Measurements from ENCODE around the gene AGPAT3.

AGPAT3 gene

DNA sequence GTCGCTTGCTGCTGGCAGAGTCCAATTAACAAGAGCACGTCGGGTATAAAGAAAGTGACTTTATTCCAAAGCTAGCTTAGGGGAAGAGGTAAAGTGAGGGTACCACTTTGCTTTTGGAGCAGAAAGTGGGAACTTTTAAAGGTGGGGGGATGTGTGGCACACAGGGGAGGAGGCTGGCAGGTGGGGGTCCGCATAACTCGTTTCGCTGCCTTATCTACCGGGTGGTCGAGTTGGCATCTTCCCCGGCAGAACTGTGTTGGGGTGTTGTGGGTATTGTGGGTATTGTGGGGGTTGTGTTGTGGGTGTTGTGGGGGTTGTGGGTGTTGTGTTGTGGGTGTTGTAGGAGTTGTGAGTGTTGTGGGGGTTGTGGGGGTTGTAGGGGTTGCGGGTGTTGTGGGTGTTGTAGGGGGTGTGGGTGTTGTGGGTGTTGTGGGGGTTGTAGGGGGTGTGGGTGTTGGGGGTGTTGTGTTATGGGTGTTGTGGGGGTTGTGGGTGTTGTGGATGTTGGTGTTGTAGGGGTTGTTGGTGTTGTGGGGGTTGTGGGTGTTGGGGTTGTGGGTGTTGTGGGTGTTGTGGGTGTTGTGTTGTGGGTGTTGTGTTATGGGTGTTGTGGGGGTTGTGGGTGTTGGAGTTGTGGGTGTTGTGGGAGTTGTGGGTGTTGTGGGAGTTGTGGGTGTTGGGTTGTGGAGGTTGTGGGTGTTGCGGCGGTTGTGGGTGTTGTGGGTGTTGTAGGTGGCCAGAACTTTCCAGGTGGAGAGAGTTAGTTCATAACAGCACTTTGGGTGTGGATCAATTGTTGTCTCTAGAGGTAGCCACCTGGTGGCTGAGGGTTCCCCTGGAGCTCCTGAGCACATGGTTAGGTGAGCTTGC, 52.7 kb downstream of the AGPAT3 start:
- Mint-ChIP-seq H3K4me1 (ENCODE audit: low read depth) (peaks cover 57% of the 10 kb centered on the region), H3K27ac (peak overlapping the region; percentile 90), H3K9me3 (peaks cover 3% of the 10 kb centered on the region), H3K36me3 (ENCODE audit: low read depth) (peaks cover 25% of the 10 kb centered on the region), H3K27me3 (ENCODE audit: low read depth) (no peaks in the 10 kb centered on the region), H3K4me3 (peak overlapping the region; percentile 90)
- peak; percentile 11 for DNase-seq (ENCODE audit: low spot score)

DNA sequence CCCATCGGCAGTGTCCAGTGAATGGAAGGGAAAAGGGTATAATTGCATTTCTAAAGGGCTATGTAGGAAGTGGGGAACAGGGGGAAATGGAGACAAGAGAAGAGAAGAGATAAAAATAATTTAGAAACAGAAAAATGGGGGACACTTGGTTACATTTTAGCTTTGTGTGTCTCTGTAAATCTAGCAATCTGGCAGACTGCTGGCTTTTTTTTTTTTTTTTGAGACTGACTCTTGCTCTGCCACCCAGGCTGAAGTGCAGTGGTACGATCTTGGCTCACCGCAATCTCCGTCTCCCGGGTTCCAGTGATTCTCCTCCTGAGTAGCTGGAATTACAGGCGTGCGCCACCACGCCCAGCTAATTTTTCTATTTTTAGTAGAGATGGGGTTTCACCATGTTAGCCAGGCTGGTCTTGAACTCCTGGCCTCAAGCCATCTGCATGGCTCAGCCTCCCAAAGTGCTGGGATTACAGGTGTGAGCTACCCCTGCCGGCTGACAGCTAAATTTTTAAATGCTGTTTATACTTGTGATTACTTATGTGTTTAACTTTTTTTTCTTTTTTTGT, 53.4 kb downstream of the AGPAT3 start:
- no peaks in the 10 kb centered on the region for H3K27me3 Mint-ChIP-seq (ENCODE audit: low read depth)
- H3K4me3 Mint-ChIP-seq: peak overlapping the region; percentile 90
- peak overlapping the region; percentile 90 for H3K27ac Mint-ChIP-seq
- peaks cover 57% of the 10 kb centered on the region for H3K4me1 Mint-ChIP-seq (ENCODE audit: low read depth)
- H3K36me3 Mint-ChIP-seq (ENCODE audit: low read depth): peaks cover 21% of the 10 kb centered on the region
- no peaks in the 10 kb centered on the region for H3K9me3 Mint-ChIP-seq
- DNase-seq (ENCODE audit: low spot score): no peak

- Mint-ChIP-seq H3K27ac (no peak overlapping the region), H3K9me3 (no peaks in the 10 kb centered on the region)
- no peak for DNase-seq (ENCODE audit: low spot score)
Observed at GRCh38 chr21:43919283-43919682, 54.3 kb downstream of the AGPAT3 start.

GRCh38 chr21:43919871-43920801, 55.1 kb downstream of the AGPAT3 start:
- peaks cover 54% of the 10 kb centered on the region for H3K4me1 Mint-ChIP-seq (ENCODE audit: low read depth)
- DNase-seq (ENCODE audit: low spot score): no peak
- no peaks in the 10 kb centered on the region for H3K9me3 Mint-ChIP-seq
- H3K27ac Mint-ChIP-seq: no peak overlapping the region
- no peaks in the 10 kb centered on the region for H3K27me3 Mint-ChIP-seq (ENCODE audit: low read depth)
- H3K36me3 Mint-ChIP-seq (ENCODE audit: low read depth): peaks cover 18% of the 10 kb centered on the region
- no peak overlapping the region for H3K4me3 Mint-ChIP-seq

More at GRCh38 chr21:43919283-43919682, 54.3 kb downstream of the AGPAT3 start:
- no peaks in the 10 kb centered on the region for H3K27me3 Mint-ChIP-seq (ENCODE audit: low read depth)
- peaks cover 18% of the 10 kb centered on the region for H3K36me3 Mint-ChIP-seq (ENCODE audit: low read depth)
- peak overlapping the region; percentile 13 for H3K4me3 Mint-ChIP-seq
- H3K4me1 Mint-ChIP-seq (ENCODE audit: low read depth): peaks cover 54% of the 10 kb centered on the region

GRCh38 chr21:43921571-43921978, 56.6 kb downstream of the AGPAT3 start:
- Mint-ChIP-seq H3K36me3 (ENCODE audit: low read depth) (peaks cover 13% of the 10 kb centered on the region), H3K4me3 (peak overlapping the region; percentile 61), H3K27me3 (ENCODE audit: low read depth) (no peaks in the 10 kb centered on the region), H3K4me1 (ENCODE audit: low read depth) (peaks cover 48% of the 10 kb centered on the region), H3K9me3 (no peaks in the 10 kb centered on the region), H3K27ac (peak overlapping the region; percentile 79)
- DNase-seq (ENCODE audit: low spot score): no peak

GRCh38 chr21:43921979-43922945, 57.2 kb downstream of the AGPAT3 start:
- H3K36me3 Mint-ChIP-seq (ENCODE audit: low read depth): peaks cover 11% of the 10 kb centered on the region
- H3K4me1 Mint-ChIP-seq (ENCODE audit: low read depth): peaks cover 43% of the 10 kb centered on the region

DNA sequence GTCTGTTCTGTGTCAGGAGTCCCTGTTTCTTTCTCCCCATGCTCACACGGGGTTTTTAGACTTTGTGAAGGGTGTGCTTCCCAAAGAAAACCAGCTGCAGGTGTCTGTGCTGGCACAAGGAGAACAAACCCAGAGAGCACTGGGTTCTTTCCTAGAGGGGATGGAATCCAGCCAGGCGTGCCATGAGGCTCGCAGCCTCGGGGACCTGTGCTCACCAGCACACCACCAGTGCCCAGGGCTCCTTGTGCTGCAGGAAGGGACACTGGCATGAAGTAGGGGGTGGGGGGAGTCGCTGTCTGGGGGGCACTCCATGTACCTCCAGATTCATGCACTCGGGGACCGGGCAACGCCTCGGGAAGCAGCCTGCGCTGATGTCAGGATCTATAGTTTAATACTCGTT, 57.9 kb downstream of the AGPAT3 start:
- H3K27me3 Mint-ChIP-seq (ENCODE audit: low read depth): no peaks in the 10 kb centered on the region
- peaks cover 9% of the 10 kb centered on the region for H3K36me3 Mint-ChIP-seq (ENCODE audit: low read depth)
- no peaks in the 10 kb centered on the region for H3K9me3 Mint-ChIP-seq
- no peak overlapping the region for H3K27ac Mint-ChIP-seq
- no peak overlapping the region for H3K4me3 Mint-ChIP-seq
- no peak for DNase-seq (ENCODE audit: low spot score)
- peaks cover 39% of the 10 kb centered on the region for H3K4me1 Mint-ChIP-seq (ENCODE audit: low read depth)

More at GRCh38 chr21:43921979-43922945, 57.2 kb downstream of the AGPAT3 start:
- Mint-ChIP-seq H3K4me3 (peak overlapping the region; percentile 61), H3K27me3 (ENCODE audit: low read depth) (no peaks in the 10 kb centered on the region), H3K27ac (peak overlapping the region; percentile 79), H3K9me3 (no peaks in the 10 kb centered on the region)
- DNase-seq (ENCODE audit: low spot score): peak; percentile 40

DNA sequence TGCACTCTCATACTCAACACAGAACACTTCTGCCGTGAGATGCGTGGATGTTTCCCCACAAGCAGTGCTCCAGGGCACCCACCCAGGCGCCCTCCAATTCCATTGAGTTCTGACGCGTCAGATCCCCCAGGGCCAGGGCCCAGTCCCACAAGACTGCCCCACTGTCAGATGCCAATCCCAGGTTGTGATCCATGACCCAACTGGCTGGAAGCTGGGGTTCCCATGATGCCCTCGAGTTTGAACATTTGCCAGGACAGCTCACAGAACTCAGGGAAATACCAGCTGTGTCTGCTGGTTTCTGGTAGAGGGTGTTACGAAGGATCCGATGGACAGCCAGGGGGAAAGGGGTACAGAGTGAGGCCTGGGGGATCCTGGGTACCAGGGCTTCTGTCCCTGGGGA, 58.4 kb downstream of the AGPAT3 start:
- Mint-ChIP-seq H3K36me3 (ENCODE audit: low read depth) (peaks cover 7% of the 10 kb centered on the region), H3K4me3 (no peak overlapping the region), H3K9me3 (no peaks in the 10 kb centered on the region), H3K4me1 (ENCODE audit: low read depth) (peaks cover 35% of the 10 kb centered on the region), H3K27me3 (ENCODE audit: low read depth) (no peaks in the 10 kb centered on the region), H3K27ac (peak overlapping the region; percentile 20)
- DNase-seq (ENCODE audit: low spot score): no peak

DNA sequence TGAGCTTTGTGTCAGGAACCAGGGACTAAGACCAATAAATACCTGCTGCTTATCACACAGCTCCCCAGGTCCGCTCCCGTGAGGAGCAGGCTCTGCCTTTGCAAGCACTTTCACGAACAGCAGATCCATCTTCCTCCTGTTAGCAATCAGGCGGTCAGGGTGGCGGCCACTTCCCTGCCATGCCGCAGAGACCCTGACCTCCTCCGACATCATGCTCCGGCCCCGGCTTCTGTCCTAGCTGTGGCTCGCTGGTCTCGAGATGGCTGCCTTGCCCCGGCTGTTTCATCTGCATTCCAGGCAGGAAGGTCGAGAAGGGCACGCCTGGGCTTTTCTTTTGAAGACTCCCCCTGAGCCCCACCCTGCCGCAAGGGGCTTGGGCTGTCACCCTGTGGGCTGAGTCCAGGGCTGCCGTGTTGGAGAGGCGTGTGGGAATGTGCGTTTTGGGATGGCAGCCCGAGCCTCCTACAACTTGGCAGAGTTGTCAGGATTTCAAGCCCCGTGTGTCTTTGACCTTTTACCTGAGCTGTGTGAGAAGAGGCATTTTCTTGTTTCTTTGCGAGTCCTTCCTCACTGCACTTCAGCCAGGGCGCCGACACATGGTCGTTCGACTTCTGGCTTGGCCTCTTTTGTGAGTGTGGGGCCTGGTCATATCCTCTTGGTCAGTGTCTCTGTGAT, 59.5 kb downstream of the AGPAT3 start:
- H3K27ac Mint-ChIP-seq: no peak overlapping the region

GRCh38 chr21:43925096-43925481, 60.1 kb downstream of the AGPAT3 start:
- no peak overlapping the region for H3K27ac Mint-ChIP-seq
- DNase-seq (ENCODE audit: low spot score): no peak
- peaks cover 21% of the 10 kb centered on the region for H3K4me1 Mint-ChIP-seq (ENCODE audit: low read depth)
- no peaks in the 10 kb centered on the region for H3K27me3 Mint-ChIP-seq (ENCODE audit: low read depth)
- H3K9me3 Mint-ChIP-seq: no peaks in the 10 kb centered on the region
- H3K4me3 Mint-ChIP-seq: no peak overlapping the region
- H3K36me3 Mint-ChIP-seq (ENCODE audit: low read depth): peaks cover 6% of the 10 kb centered on the region

More for the DNA sequence above, 59.5 kb downstream of the AGPAT3 start:
- H3K4me1 Mint-ChIP-seq (ENCODE audit: low read depth): peaks cover 26% of the 10 kb centered on the region
- no peaks in the 10 kb centered on the region for H3K9me3 Mint-ChIP-seq
- peaks cover 6% of the 10 kb centered on the region for H3K36me3 Mint-ChIP-seq (ENCODE audit: low read depth)
- no peak for DNase-seq (ENCODE audit: low spot score)
- H3K27me3 Mint-ChIP-seq (ENCODE audit: low read depth): no peaks in the 10 kb centered on the region
- H3K4me3 Mint-ChIP-seq: no peak overlapping the region

DNA sequence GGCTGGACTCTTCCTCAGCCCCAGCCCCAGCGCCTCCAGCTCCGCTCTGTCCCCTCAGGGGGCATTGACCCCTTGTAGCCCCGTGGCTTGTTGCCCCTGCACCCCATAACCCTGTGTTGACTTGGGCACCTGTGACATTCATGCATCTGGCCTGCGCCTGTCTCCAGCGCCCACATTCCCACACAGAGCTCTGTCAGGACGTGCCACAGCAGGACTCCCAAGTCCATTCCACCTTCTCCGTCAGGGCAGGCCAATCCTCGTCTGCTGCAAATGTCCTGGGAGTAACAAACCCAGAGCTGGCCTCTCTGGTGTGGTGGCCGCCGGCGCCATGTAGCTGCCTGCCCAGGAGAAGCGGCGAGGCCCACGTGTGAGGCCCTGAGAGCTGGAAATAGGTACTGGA, 60.6 kb downstream of the AGPAT3 start:
- Mint-ChIP-seq H3K27me3 (ENCODE audit: low read depth) (no peaks in the 10 kb centered on the region), H3K9me3 (no peaks in the 10 kb centered on the region), H3K4me3 (no peak overlapping the region), H3K4me1 (ENCODE audit: low read depth) (peaks cover 17% of the 10 kb centered on the region), H3K27ac (no peak overlapping the region), H3K36me3 (ENCODE audit: low read depth) (peaks cover 6% of the 10 kb centered on the region)
- no peak for DNase-seq (ENCODE audit: low spot score)

DNA sequence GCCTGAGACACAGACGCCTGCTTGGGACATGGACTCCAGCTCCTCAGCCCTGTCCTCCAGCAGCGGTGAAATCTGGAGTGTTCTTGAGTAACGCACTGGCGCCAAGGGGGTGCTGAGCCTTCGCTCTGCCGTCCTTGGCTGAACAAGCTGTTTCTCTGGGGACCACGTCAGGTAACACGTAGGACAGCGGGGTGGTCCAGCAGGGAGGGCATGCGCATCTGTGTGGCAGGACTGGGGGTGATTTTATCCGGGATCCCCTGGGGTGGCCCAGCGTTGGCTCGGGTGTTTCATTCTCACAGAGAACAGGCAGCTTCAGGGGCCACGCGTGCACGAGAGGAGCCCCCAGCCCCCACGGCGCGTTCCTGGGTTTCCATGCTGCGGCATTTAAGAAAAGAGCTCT, 61.2 kb downstream of the AGPAT3 start:
- Mint-ChIP-seq H3K4me1 (ENCODE audit: low read depth) (peaks cover 13% of the 10 kb centered on the region), H3K4me3 (no peak overlapping the region), H3K27ac (no peak overlapping the region)

More for the DNA sequence above, 61.2 kb downstream of the AGPAT3 start:
- Mint-ChIP-seq H3K27me3 (ENCODE audit: low read depth) (no peaks in the 10 kb centered on the region), H3K36me3 (ENCODE audit: low read depth) (peaks cover 6% of the 10 kb centered on the region), H3K9me3 (no peaks in the 10 kb centered on the region)
- DNase-seq (ENCODE audit: low spot score): no peak

All from T-helper 2 cell treated with Interferon-gamma antibody and Interleukin-4, amounts not matched to agents 5 μg/mL and 100 μg/mL, for 36 hours (primary cell).